NCI-H1436 (cell line): Measurements from ENCODE around the gene CYP27A1.

Experiments used
- DNase-seq: peaks from one replicate; lab custom pipeline; 2025; lab: John Stamatoyannopoulos, UW

Gene CYP27A1

GRCh38 chr2:218858671-218859555, 77.0 kb downstream of the CYP27A1 start:
- no peak for DNase-seq

- no peak for DNase-seq
These were observed 77.6 kb downstream of the CYP27A1 start, which contains the start of gene WNT6 for GRCh38 chr2:218859556-218859987. Gene WNT6, plus strand, starts transcription at chr2:218859805. Its CDS starts 233 bp downstream, at chr2:218860038.

GRCh38 chr2:218859988-218860831, 78.3 kb downstream of the CYP27A1 start:
- no peak for DNase-seq

GRCh38 chr2:218860950-218861381, 79.0 kb downstream of the CYP27A1 start:
- peak; percentile 81 for DNase-seq

GRCh38 chr2:218861645-218862318, 79.8 kb downstream of the CYP27A1 start:
- no peak for DNase-seq

- no peak for DNase-seq
These were observed 81.1 kb downstream of the CYP27A1 start for GRCh38 chr2:218863021-218863520.
